NCI-H748 (cell line): ENCODE measurements around the gene PIK3R3.
"Not testable (repeated sequence)": the region's sequence is repeated elsewhere in the genome, so short reads cannot be mapped to it uniquely, and the experiment has no call there.

Source experiments
- DNase-seq: peaks from one replicate; lab custom pipeline; 2025; ENCODE audit not compliant: unreplicated experiment; lab: John Stamatoyannopoulos, UW

PIK3R3 gene

GRCh38 chr1:46113948-46114347 lies 18.5 kb downstream of the PIK3R3 start:
- DNase-seq = no peak

- no peak for DNase-seq
These were observed 20.3 kb downstream of the PIK3R3 start for GRCh38 chr1:46112108-46112507.

- no peak for DNase-seq
These were observed 21.9 kb downstream of the PIK3R3 start for GRCh38 chr1:46110521-46110920.

DNA sequence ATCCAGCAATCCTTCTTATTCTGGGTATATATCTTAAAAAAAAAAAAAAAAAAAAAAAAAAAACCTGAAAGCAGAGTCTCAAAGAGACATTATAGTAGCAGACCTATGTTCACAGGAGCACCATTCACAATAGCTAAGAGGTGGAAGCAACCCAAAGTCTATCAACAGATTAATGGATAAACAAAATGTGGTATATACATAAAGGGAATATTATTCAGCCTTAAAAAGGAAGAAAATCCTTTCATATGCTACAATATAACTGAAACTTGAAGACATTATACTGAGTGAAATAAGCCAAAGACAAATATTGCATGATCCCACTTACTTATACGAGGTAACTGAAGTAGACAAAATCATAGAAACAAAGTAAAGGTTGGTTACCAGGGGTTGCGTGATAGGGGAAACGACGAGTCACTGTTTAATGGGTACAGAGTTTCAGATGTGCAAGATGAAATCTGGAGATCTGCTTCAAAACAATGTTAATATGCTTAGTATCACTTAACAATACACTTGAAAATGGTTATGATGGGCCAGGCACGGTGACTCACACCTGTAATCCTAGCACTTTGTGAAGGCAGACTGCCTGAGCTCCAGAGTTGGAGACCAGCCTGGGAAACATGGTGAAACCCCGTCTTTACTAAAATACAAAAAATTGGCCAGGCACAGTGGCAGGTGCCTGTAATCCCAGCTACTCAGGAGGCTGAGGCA lies 29.5 kb downstream of the PIK3R3 start:
- DNase-seq = no peak

- no peak for DNase-seq
These were observed 33.2 kb downstream of the PIK3R3 start for GRCh38 chr1:46099215-46099614.

- no peak for DNase-seq
These were observed 34.3 kb downstream of the PIK3R3 start for GRCh38 chr1:46098027-46098712.

DNA sequence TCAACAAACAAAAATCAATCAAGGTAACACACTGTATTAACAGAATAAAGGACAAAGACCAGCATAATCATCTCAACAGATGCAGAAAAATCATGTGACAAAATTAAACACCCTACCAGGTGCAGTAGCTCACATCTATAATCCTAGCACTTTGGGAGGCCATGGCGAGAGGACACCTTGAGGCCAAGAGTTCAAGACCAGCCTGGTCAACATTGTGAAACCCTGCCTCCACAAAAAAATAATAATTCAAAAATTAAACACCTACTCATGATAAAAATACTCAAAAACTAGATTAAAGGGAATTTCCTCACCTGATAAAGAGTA lies 35.3 kb downstream of the PIK3R3 start:
- no peak for DNase-seq

- no peak for DNase-seq
These were observed 35.9 kb downstream of the PIK3R3 start for GRCh38 chr1:46096269-46097148.

DNA sequence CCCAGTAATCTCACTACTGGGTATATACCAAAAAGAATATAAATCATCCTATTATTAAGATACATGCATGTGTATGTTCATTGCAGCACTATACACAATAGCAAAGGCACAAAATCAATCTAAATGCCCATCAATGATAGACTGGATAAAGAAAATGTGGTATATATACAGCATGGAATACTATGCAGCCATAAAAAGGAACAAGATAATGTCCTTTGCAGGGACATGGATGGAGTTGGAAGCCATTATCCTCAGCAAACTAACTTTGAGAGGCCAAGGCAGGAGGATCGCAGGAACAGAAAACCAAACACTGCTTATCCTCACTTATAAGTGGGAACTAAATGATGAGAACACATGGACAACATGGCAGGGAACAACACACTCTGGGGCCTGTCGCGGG lies 37.3 kb downstream of the PIK3R3 start:
- not testable (repeated sequence) for DNase-seq

- no peak for DNase-seq
These were observed 37.9 kb downstream of the PIK3R3 start for GRCh38 chr1:46094471-46095005.

DNA sequence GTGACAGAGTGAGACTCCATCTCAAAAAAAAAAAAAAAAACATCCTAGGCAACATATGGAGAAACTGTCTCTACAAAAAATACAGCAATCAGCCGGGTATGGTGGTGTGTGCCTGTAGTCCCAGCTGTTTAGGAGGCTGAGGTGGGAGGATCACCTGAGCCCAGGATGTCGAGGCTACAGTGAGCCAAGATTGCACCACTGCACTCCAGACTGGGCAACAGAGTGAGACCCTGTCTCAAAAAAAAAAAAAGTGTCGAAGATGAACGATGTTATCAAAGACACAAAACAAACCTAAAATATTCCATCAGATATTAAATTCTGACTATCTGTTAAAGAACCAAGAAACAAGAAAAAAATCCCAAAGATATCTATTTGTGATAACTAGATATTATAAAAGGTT lies 38.6 kb downstream of the PIK3R3 start:
- not testable (repeated sequence) for DNase-seq

- DNase-seq = no peak
These were observed 44.5 kb downstream of the PIK3R3 start for GRCh38 chr1:46087891-46088290.

- DNase-seq = no peak
These were observed 45.9 kb downstream of the PIK3R3 start for GRCh38 chr1:46086576-46086975.

- DNase-seq = no peak
These were observed 47.6 kb downstream of the PIK3R3 start for GRCh38 chr1:46084553-46085451.

GRCh38 chr1:46083579-46083978 lies 48.9 kb downstream of the PIK3R3 start:
- no peak for DNase-seq

- DNase-seq = no peak
These were observed 50.8 kb downstream of the PIK3R3 start for GRCh38 chr1:46081619-46082018.

GRCh38 chr1:46081206-46081605 lies 51.2 kb downstream of the PIK3R3 start:
- DNase-seq = no peak

DNA sequence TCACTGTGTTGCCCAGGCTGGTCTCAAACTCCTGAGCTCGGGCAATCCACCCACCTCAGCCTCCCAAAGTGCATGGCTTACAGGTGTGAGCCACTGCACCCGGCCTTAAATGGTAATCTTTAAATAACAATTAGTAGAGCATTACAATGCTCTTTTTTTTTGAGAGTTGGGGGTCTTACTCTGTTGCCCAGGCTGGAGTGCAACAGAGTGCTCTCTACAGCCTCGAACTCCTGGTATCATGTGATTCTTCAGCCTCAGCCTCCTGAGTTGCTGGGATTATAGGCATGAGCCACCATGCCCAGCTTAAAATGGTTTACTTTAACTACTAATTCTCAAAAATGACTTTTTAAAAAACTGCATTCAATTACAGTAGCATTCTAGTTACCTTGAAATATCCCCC lies 52.2 kb downstream of the PIK3R3 start:
- no peak for DNase-seq

- DNase-seq = no peak
These were observed 54.8 kb downstream of the PIK3R3 start for GRCh38 chr1:46077644-46078043.

- no peak for DNase-seq
These were observed 56.1 kb downstream of the PIK3R3 start for GRCh38 chr1:46076343-46076742.

GRCh38 chr1:46072975-46073374 lies 59.5 kb downstream of the PIK3R3 start:
- no peak for DNase-seq
